ENCODE results near the gene SMURF2. TPM values are rescaled to one million over a fixed set of nuclear protein-coding genes. Genes with fewer than 3 reads are reported as not detected.

SMURF2 gene
- total and polyA plus RNA-seq, 9 of the 15 experiments (the other 6 are each of a cell fraction or from before 2014, with no cell fraction given), result 3.8 to 22.0 (median 14.8) TPM

DNA sequence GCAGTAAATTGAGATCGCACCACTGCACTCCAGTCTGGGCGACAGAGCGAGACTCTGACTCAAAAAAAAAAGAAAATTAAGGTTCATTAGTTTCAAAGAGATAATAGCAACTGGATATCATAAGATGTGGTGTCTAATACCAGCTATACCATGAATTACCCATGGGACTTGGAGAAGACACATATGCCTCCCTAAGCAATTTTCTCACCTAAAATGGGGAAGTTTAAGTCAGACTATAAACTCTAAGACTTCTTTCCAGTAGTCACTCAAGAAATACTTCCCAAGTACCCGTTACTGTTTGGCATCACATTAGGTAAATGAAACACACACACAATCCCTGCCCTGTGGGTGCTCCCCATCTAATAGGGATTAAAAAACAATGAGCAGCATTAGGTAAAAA, 22.6 kb downstream of the SMURF2 start:
- no peak for DNase-seq (ENCODE audit: extremely low read depth in 1 of 4, low spot score in 3 of 4)
- Histone ChIP-seq H3K27me3 (ENCODE audit: control insufficient read depth in 2 of 2, insufficient read depth in 2 of 2, low read length in 2 of 2) (no peaks in the 10 kb centered on the region), H3K9ac (ENCODE audit: insufficient read depth in 1 of 2, low read depth in 2 of 2, low read length in 2 of 2) (no peak overlapping the region), H3K9me1 (ENCODE audit: control insufficient read depth, insufficient read depth, low read length) (no peaks in the 10 kb centered on the region), H4K20me1 (replicated peaks; ENCODE audit: control insufficient read depth, insufficient read depth, low read length) (no peaks in the 10 kb centered on the region), H3K4me3 (no peak overlapping the region), H3K36me3 (ENCODE audit: control insufficient read depth, insufficient read depth, low read length) (0 out of 3 replicates have a peak, but pooled peaks cover 5% of the 10 kb centered on the region), H3K9me3 (replicated peaks; ENCODE audit: control insufficient read depth, insufficient read depth, low read depth, low read length) (no peaks in the 10 kb centered on the region), H3K4me2 (ENCODE audit: insufficient read depth, low read length) (no peak overlapping the region), H3K79me2 (ENCODE audit: control insufficient read depth, insufficient read depth, low read length) (peaks cover 9% of the 10 kb centered on the region), H3K27ac (ENCODE audit: extremely low read depth, low read depth, low read length) (no peak overlapping the region), H2AFZ (ENCODE audit: low read depth, low read length) (no peak overlapping the region), H3K4me1 (replicated peaks in 1 of 2; ENCODE audit: control insufficient read depth in 2 of 2, insufficient read depth in 2 of 2, low read length in 2 of 2) (peaks cover 0 to 10% of the 10 kb centered on the region in 2 experiments; a peak in 3 of 5 replicates)
- ChIA-PET CTCF (ENCODE audit: low intra/inter-chr PET ratio) (no interaction called here), POLR2A (interaction anchor here (0.7 to 1.7 kb wide), 5 partner anchors 12 to 1960 kb away, joined by 3 to 10 read pairs (median 3); partner anchors contain the start of gene DDX5)
- 88% methylated on average over 3 of the region's 4 CpGs for WGBS (ENCODE audit: insufficient coverage, low coverage, missing lambda C conversion rate)
- intact Hi-C loops (cut with micrococcal nuclease) (no loop called here), in situ Hi-C loops (cut with MboI) (no loop called here)
- TF ChIP-seq ZNF274 (IDR thresholded peaks at IDR 0.05; ENCODE audit: borderline replicate concordance, low read depth, low read length) (no peak), ZNF316 (IDR thresholded peaks at IDR 0.05) (0 out of 2 replicates have a peak, but pooled peaks have one; percentile 7), ZNF717 (CRISPR knock-in tag; IDR thresholded peaks at IDR 0.05) (no peak)
- TF ChIP-seq, protein P1, sequence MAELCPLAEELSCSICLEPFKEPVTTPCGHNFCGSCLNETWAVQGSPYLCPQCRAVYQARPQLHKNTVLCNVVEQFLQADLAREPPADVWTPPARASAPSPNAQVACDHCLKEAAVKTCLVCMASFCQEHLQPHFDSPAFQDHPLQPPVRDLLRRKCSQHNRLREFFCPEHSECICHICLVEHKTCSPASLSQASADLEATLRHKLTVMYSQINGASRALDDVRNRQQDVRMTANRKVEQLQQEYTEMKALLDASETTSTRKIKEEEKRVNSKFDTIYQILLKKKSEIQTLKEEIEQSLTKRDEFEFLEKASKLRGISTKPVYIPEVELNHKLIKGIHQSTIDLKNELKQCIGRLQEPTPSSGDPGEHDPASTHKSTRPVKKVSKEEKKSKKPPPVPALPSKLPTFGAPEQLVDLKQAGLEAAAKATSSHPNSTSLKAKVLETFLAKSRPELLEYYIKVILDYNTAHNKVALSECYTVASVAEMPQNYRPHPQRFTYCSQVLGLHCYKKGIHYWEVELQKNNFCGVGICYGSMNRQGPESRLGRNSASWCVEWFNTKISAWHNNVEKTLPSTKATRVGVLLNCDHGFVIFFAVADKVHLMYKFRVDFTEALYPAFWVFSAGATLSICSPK (IDR thresholded peaks at IDR 0.05; ENCODE audit: borderline replicate concordance), result no peak
- TF ChIP-seq, protein P2, sequence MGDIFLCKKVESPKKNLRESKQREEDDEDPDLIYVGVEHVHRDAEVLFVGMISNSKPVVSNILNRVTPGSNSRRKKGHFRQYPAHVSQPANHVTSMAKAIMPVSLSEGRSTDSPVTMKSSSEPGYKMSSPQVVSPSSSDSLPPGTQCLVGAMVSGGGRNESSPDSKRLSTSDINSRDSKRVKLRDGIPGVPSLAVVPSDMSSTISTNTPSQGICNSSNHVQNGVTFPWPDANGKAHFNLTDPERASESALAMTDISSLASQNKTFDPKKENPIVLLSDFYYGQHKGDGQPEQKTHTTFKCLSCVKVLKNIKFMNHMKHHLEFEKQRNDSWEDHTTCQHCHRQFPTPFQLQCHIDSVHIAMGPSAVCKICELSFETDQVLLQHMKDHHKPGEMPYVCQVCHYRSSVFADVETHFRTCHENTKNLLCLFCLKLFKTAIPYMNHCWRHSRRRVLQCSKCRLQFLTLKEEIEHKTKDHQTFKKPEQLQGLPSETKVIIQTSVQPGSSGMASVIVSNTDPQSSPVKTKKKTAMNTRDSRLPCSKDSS (IDR thresholded peaks at IDR 0.05; ENCODE audit: low read depth, partially characterized antibody), result no peak
- no TSS peak for BruUV-seq (replicated peaks)
- no peak for FAIRE-seq
- ATAC-seq, result no peak

Data from K562 (cell line).